Liver (tissue), 9 donors: ENCODE measurements around the gene TRAK1. TPM values are rescaled to one million over a fixed set of nuclear protein-coding genes. Genes with fewer than 3 reads are reported as not detected.

Experiments used
- DNase-seq: peaks from one replicate; pipeline ENCODE4 v3.0.0-alpha.2; 2017; ENCODE audit warnings: low spot score
- H3K27ac ChIP-seq, 2 donors: one replicate each; pipeline ENCODE4 v1.7.0; 2013; ENCODE audit warnings: inconsistent platforms in 2 of 2, low read length in 2 of 2, control low read depth in 1 of 2, low read depth in 1 of 2, mild to moderate bottlenecking in 1 of 2
- H3K27me3 ChIP-seq, 4 donors: one replicate each; pipeline versions ENCODE4 v1.6.1 to v1.7.0; 2013; ENCODE audit warnings: low read length in 3 of 4, inconsistent platforms in 1 of 4, mild to moderate bottlenecking in 1 of 4, moderate library complexity in 1 of 4; ENCODE audit not compliant: control insufficient read depth in 4 of 4, insufficient read depth in 4 of 4
- H3K36me3 ChIP-seq, 4 donors: one replicate each; pipeline versions ENCODE4 v1.6.1 to v1.7.0; 2013; ENCODE audit warnings: low read length in 3 of 4, mild to moderate bottlenecking in 3 of 4, low read depth in 1 of 4, moderate library complexity in 1 of 4; ENCODE audit not compliant: control insufficient read depth in 4 of 4, insufficient read depth in 3 of 4
- H3K4me1 ChIP-seq, 4 donors: one replicate each; pipeline versions ENCODE4 v1.6.1 to v1.7.0; 2013; ENCODE audit warnings: low read length in 3 of 4, mild to moderate bottlenecking in 3 of 4, moderate library complexity in 1 of 4; ENCODE audit not compliant: control insufficient read depth in 4 of 4, insufficient read depth in 4 of 4
- H3K4me3 ChIP-seq, 3 donors: one replicate each; pipeline versions ENCODE4 v1.6.1 to v1.7.0; 2013; ENCODE audit warnings: low read length in 3 of 3, control low read depth in 1 of 3, low read depth in 1 of 3, mild to moderate bottlenecking in 1 of 3
- H3K9ac ChIP-seq, 2 donors: one replicate each; pipeline ENCODE4 v1.7.0; 2013; ENCODE audit warnings: low read length in 2 of 2, mild to moderate bottlenecking in 2 of 2, moderate library complexity in 2 of 2, control low read depth in 1 of 2, low read depth in 1 of 2
- H3K9me3 ChIP-seq, 4 donors: one replicate each; pipeline versions ENCODE4 v1.6.1 to v1.7.0; 2013; ENCODE audit warnings: low read length in 3 of 4; ENCODE audit not compliant: control insufficient read depth in 4 of 4
- EGR1 ChIP-seq, 2 donors: IDR thresholded peaks; 2 replicates each; pipeline ENCODE4 v1.6.1; 2016 to 2018; ENCODE audit warnings: antibody characterized with exemption in 2 of 2, low read depth in 2 of 2
- FOXA1 ChIP-seq: IDR thresholded peaks from 2 replicates; pipeline ENCODE4 v1.6.1; 2016; ENCODE audit warnings: antibody characterized with exemption
- FOXA2 ChIP-seq: IDR thresholded peaks from 2 replicates; pipeline ENCODE4 v1.6.1; 2016; ENCODE audit warnings: antibody characterized with exemption
- GABPA ChIP-seq, 2 donors: IDR thresholded peaks in 1 of 2; conservative IDR thresholded peaks in 1 of 2; 2 replicates each; pipeline ENCODE4 v1.6.1; 2016; ENCODE audit warnings: antibody characterized with exemption in 2 of 2, mild to moderate bottlenecking in 1 of 2, moderate library complexity in 1 of 2
- HNF4A ChIP-seq, 2 donors: conservative IDR thresholded peaks; 2 replicates each; pipeline ENCODE4 v1.6.1; 2016; ENCODE audit warnings: antibody characterized with exemption in 2 of 2, mild to moderate bottlenecking in 2 of 2
- HNF4G ChIP-seq: IDR thresholded peaks from 2 replicates; pipeline ENCODE4 v1.6.1; 2016; ENCODE audit warnings: antibody characterized with exemption
- JUND ChIP-seq, 2 donors: IDR thresholded peaks; 2 replicates each; pipeline ENCODE4 v1.6.1; 2016; ENCODE audit warnings: antibody characterized with exemption in 2 of 2
- NR2F2 ChIP-seq: IDR thresholded peaks from 2 replicates; pipeline ENCODE4 v1.6.1; 2016; ENCODE audit warnings: antibody characterized with exemption
- RAD21 ChIP-seq, 2 donors: IDR thresholded peaks; 2 replicates each; pipeline ENCODE4 v1.6.1; 2016; ENCODE audit warnings: antibody characterized with exemption in 2 of 2, mild to moderate bottlenecking in 2 of 2
- RXRA ChIP-seq, 2 donors: IDR thresholded peaks; 2 replicates each; pipeline ENCODE4 v1.6.1; 2017 to 2018; ENCODE audit warnings: antibody characterized with exemption in 2 of 2, mild to moderate bottlenecking in 1 of 2
- SP1 ChIP-seq: IDR thresholded peaks from 2 replicates; pipeline ENCODE4 v1.6.1; 2018; ENCODE audit warnings: antibody characterized with exemption, mild to moderate bottlenecking
- TAF1 ChIP-seq: conservative IDR thresholded peaks from 2 replicates; pipeline ENCODE4 v1.6.1; 2016; ENCODE audit warnings: antibody characterized with exemption, mild to moderate bottlenecking
- WGBS: extraction: QIAGEN DNeasy Blood & Tissue Kit; methylation state at CpG from one replicate; pipeline ENCODE4 v1.1.7; 2013; 5-methylcytosine and 5-hydroxymethylcytosine counted together
- polyA plus RNA-seq, 2 donors: library from polyadenylated mRNA; stranded (reverse) in 1 of 2; unstranded in 1 of 2; fragments of 200-250 nt in 1 of 2; fragments of >200 nt in 1 of 2; fragmentation: Nextera tagmentation in 1 of 2; extraction: Ambion mirVana in 1 of 2; gene quantifications; one replicate each; pipeline versions ENCODE4 v1.2.1 to v1.2.3, GENCODE V29; 2013 to 2015
- total RNA-seq, 2 donors: library from RNA; depleted of rRNA; stranded (reverse); fragments of >200 nt; gene quantifications; one replicate each; pipeline ENCODE4 v1.2.3, GENCODE V29; 2014
- TF ChIP-seq, protein P1 (sequence below): IDR thresholded peaks from 2 replicates; pipeline ENCODE4 v1.6.1; 2016; ENCODE audit warnings: antibody characterized with exemption, mild to moderate bottlenecking
- TF ChIP-seq, protein P2 (sequence below): IDR thresholded peaks from 2 replicates; pipeline ENCODE4 v1.6.1; 2016; ENCODE audit warnings: antibody characterized with exemption
- TF ChIP-seq, protein P3 (sequence below): fragments of 150-350 bp; IDR thresholded peaks from 2 replicates; pipeline ENCODE4 v1.5.1; 2017; ENCODE audit warnings: improper control_type of control experiment, low read depth, low read length; ENCODE audit not compliant: missing input control
- TF ChIP-seq, protein P4 (sequence below): IDR thresholded peaks from 2 replicates; pipeline ENCODE4 v1.6.1; 2016; ENCODE audit warnings: antibody characterized with exemption
- donor health status: healthy.
- donor health status: healthy.
- donor health status: healthy.
- donor health status: healthy.
- donor health status: healthy.

Gene TRAK1
- total and polyA plus RNA-seq, 4 donors = 3.4 to 21.7 (median 8.6) TPM

DNA sequence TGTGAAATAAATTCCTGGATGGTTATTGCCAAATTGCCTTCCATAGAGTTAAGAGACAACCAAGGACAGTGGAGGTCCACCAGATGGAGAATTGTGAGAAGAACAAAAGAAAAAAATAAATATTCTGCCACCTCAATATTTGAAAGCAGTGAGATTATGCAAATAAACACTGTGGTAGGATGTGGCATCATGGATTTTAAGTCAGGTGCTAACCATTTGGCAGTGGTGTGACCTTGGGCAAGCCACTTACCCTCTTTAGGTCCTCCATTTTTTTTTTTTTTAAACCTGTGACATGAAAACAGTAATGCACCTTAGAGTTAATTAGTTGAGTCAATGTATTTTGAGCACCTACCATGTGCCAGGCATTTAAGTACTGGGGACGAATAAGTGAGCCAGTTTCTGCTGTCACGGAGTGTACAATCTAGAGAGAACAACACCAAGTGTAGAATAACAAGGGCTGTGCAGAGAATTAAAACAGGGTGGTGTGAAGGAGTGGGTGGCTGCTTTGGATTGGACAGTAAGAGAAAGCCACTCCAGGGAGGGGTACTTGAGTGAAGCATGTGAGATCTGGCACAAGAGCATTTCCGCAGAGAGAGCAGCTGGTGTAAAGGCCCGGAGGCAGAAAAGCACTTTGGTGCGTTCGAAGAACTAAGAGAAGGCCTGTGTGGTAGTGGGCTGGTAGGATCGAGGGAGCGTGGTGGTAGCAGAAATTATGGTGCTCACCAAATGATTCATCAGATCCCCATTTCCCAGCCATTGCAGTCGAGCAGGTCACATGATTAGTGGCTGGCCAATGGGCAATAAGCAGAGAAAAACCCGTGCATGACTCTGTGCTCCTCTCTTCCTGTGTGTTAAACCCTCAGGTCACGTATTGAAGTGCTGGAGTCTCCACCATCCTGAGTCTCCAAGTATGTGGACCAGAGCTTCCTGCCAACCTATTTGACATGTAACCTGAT, 135.6 kb downstream of the TRAK1 start:
- Histone ChIP-seq H3K9me3 (no peaks in the 10 kb centered on the region), H3K27me3 (no peaks in the 10 kb centered on the region), H3K4me3 (no peak overlapping the region), H3K4me1 (peaks cover 2 to 23% (median 15%) of the 10 kb centered on the region in 4 donors), H3K9ac (no peak overlapping the region), H3K36me3 (peaks cover 3 to 20% (median 14%) of the 10 kb centered on the region in 4 donors), H3K27ac (no peak overlapping the region)
- 86% methylated on average over 11 of the region's 11 CpGs for WGBS
- TF ChIP-seq, protein P1, sequence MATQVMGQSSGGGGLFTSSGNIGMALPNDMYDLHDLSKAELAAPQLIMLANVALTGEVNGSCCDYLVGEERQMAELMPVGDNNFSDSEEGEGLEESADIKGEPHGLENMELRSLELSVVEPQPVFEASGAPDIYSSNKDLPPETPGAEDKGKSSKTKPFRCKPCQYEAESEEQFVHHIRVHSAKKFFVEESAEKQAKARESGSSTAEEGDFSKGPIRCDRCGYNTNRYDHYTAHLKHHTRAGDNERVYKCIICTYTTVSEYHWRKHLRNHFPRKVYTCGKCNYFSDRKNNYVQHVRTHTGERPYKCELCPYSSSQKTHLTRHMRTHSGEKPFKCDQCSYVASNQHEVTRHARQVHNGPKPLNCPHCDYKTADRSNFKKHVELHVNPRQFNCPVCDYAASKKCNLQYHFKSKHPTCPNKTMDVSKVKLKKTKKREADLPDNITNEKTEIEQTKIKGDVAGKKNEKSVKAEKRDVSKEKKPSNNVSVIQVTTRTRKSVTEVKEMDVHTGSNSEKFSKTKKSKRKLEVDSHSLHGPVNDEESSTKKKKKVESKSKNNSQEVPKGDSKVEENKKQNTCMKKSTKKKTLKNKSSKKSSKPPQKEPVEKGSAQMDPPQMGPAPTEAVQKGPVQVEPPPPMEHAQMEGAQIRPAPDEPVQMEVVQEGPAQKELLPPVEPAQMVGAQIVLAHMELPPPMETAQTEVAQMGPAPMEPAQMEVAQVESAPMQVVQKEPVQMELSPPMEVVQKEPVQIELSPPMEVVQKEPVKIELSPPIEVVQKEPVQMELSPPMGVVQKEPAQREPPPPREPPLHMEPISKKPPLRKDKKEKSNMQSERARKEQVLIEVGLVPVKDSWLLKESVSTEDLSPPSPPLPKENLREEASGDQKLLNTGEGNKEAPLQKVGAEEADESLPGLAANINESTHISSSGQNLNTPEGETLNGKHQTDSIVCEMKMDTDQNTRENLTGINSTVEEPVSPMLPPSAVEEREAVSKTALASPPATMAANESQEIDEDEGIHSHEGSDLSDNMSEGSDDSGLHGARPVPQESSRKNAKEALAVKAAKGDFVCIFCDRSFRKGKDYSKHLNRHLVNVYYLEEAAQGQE = no peak
- TF ChIP-seq SP1 = no peak
- no peak for TF ChIP-seq NR2F2
- no peak for TF ChIP-seq RAD21 (IDR thresholded peaks at IDR 0.05)
- no peak for DNase-seq

DNA sequence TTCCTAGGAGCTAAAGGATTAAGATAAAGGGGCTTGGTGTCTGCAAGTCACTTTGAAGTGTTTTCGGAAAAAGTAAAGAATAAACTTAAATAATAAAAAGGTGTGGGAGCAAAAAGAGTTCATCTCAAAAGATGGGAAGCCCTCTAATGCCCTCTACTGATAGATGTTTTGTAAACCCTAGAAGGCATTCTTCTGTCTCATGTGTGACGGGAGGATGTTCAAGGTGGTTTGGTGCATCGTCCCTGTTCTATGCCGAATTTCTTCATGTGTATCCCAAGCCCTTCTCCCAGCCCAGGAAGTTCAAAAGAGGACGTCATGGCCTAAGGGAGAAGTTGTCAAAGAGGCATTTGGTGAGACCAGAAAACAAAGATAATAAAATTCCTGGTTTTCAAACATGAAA, 137.6 kb downstream of the TRAK1 start:
- H3K9ac ChIP-seq = no peak overlapping the region
- H3K27ac ChIP-seq = no peak overlapping the region
- 53% methylated on average over 5 of the region's 5 CpGs for whole genome bisulfite sequencing
- H3K4me3 ChIP-seq = no peak overlapping the region
- H3K27me3 ChIP-seq = no peaks in the 10 kb centered on the region
- DNase-seq = no peak
- TF ChIP-seq JUND (IDR thresholded peaks at IDR 0.05) (no peak), TAF1 (no peak), HNF4A (conservative IDR thresholded peaks at IDR 0.05) (no peak), RXRA (IDR thresholded peaks at IDR 0.05) (no peak), GABPA (IDR thresholded peaks at IDR 0.05 in 1 of 2, conservative IDR thresholded peaks at IDR 0.05 in 1 of 2) (no peak), FOXA1 (no peak), FOXA2 (no peak), EGR1 (IDR thresholded peaks at IDR 0.05; ENCODE audit: low read depth in 2 of 2) (no peak), HNF4G (no peak), SP1 (no peak), RAD21 (IDR thresholded peaks at IDR 0.05) (no peak)
- TF ChIP-seq, protein P2, sequence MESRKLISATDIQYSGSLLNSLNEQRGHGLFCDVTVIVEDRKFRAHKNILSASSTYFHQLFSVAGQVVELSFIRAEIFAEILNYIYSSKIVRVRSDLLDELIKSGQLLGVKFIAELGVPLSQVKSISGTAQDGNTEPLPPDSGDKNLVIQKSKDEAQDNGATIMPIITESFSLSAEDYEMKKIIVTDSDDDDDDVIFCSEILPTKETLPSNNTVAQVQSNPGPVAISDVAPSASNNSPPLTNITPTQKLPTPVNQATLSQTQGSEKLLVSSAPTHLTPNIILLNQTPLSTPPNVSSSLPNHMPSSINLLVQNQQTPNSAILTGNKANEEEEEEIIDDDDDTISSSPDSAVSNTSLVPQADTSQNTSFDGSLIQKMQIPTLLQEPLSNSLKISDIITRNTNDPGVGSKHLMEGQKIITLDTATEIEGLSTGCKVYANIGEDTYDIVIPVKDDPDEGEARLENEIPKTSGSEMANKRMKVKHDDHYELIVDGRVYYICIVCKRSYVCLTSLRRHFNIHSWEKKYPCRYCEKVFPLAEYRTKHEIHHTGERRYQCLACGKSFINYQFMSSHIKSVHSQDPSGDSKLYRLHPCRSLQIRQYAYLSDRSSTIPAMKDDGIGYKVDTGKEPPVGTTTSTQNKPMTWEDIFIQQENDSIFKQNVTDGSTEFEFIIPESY = no peak
- TF ChIP-seq, protein P3, sequence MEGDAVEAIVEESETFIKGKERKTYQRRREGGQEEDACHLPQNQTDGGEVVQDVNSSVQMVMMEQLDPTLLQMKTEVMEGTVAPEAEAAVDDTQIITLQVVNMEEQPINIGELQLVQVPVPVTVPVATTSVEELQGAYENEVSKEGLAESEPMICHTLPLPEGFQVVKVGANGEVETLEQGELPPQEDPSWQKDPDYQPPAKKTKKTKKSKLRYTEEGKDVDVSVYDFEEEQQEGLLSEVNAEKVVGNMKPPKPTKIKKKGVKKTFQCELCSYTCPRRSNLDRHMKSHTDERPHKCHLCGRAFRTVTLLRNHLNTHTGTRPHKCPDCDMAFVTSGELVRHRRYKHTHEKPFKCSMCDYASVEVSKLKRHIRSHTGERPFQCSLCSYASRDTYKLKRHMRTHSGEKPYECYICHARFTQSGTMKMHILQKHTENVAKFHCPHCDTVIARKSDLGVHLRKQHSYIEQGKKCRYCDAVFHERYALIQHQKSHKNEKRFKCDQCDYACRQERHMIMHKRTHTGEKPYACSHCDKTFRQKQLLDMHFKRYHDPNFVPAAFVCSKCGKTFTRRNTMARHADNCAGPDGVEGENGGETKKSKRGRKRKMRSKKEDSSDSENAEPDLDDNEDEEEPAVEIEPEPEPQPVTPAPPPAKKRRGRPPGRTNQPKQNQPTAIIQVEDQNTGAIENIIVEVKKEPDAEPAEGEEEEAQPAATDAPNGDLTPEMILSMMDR = no peak
- TF ChIP-seq, protein P4, sequence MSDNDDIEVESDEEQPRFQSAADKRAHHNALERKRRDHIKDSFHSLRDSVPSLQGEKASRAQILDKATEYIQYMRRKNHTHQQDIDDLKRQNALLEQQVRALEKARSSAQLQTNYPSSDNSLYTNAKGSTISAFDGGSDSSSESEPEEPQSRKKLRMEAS = no peak
- TF ChIP-seq, protein P1 = no peak
- H3K9me3 ChIP-seq = no peaks in the 10 kb centered on the region
- peaks cover 0 to 3% (median under 1%) of the 10 kb centered on the region in 4 donors for H3K36me3 ChIP-seq
- H3K4me1 ChIP-seq = peaks cover 2 to 23% (median 16%) of the 10 kb centered on the region in 4 donors
